Neural cell (in vitro differentiated cells): Measurements from ENCODE around the gene TMC7.

Experiments
- EP300 ChIP-seq: fragments of 450-650 bp; conservative IDR thresholded peaks from 2 replicates; pipeline ENCODE4 v1.6.1; 2014; ENCODE audit warnings: antibody characterized with exemption, mild to moderate bottlenecking, moderate library complexity; ENCODE audit not compliant: poor library complexity, severe bottlenecking
- EZH2 ChIP-seq: fragments of 200-600, 300-800 bp; shearing (Covaris generic), sonication (generic); IDR thresholded peaks from 2 replicates; pipeline ENCODE4 v1.6.1; 2014; ENCODE audit warnings: antibody characterized with exemption, low read length, borderline replicate concordance, mild to moderate bottlenecking; ENCODE audit not compliant: insufficient read depth, poor library complexity, severe bottlenecking
- MXI1 ChIP-seq: fragments of 450-650 bp; conservative IDR thresholded peaks from 2 replicates; pipeline ENCODE4 v1.6.1; 2014; ENCODE audit warnings: antibody characterized with exemption, mild to moderate bottlenecking; ENCODE audit not compliant: poor library complexity, severe bottlenecking
- POLR2AphosphoS5 ChIP-seq: IDR thresholded peaks from 2 replicates; pipeline ENCODE4 v1.6.1; 2012
- RAD21 ChIP-seq: fragments of 450-650 bp; conservative IDR thresholded peaks from 2 replicates; pipeline ENCODE4 v1.6.1; 2014; ENCODE audit warnings: antibody characterized with exemption, mild to moderate bottlenecking, moderate library complexity
- TAF1 ChIP-seq: IDR thresholded peaks from 2 replicates; pipeline ENCODE4 v1.6.1; 2012; ENCODE audit warnings: low read depth
- TF ChIP-seq, protein P1 (sequence below): IDR thresholded peaks from 2 replicates; pipeline ENCODE4 v1.6.1; 2012; ENCODE audit warnings: borderline replicate concordance
- TF ChIP-seq, protein P2 (sequence below): fragments of 450-650 bp; IDR thresholded peaks from 2 replicates; pipeline ENCODE4 v1.5.1; 2014; ENCODE audit warnings: antibody characterized with exemption, mild to moderate bottlenecking, moderate library complexity; ENCODE audit not compliant: poor library complexity, severe bottlenecking

DNA sequence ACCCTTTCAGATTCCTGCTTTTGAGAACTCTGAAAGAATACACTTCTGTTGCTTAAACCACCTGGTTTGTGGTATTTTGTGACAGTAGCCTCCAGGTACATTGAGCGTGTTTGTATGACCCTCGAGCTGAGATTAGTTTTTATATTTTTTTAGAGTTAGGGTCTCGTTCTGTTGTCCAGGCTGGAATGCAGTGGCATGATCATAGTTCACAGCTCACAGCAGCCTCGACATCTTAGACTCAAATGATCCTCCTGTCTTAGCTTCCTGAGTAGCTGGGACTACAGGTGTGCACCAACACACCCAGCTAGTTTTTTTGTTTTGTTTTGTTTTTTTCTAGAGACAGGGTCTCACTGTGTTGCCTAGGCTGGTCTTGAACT lies 125.5 kb downstream of the TMC7 start:
- TF ChIP-seq MXI1 (no peak), EZH2 (no peak), TAF1 (no peak), EP300 (no peak), POLR2AphosphoS5 (no peak), RAD21 (no peak)
- TF ChIP-seq, protein P1, sequence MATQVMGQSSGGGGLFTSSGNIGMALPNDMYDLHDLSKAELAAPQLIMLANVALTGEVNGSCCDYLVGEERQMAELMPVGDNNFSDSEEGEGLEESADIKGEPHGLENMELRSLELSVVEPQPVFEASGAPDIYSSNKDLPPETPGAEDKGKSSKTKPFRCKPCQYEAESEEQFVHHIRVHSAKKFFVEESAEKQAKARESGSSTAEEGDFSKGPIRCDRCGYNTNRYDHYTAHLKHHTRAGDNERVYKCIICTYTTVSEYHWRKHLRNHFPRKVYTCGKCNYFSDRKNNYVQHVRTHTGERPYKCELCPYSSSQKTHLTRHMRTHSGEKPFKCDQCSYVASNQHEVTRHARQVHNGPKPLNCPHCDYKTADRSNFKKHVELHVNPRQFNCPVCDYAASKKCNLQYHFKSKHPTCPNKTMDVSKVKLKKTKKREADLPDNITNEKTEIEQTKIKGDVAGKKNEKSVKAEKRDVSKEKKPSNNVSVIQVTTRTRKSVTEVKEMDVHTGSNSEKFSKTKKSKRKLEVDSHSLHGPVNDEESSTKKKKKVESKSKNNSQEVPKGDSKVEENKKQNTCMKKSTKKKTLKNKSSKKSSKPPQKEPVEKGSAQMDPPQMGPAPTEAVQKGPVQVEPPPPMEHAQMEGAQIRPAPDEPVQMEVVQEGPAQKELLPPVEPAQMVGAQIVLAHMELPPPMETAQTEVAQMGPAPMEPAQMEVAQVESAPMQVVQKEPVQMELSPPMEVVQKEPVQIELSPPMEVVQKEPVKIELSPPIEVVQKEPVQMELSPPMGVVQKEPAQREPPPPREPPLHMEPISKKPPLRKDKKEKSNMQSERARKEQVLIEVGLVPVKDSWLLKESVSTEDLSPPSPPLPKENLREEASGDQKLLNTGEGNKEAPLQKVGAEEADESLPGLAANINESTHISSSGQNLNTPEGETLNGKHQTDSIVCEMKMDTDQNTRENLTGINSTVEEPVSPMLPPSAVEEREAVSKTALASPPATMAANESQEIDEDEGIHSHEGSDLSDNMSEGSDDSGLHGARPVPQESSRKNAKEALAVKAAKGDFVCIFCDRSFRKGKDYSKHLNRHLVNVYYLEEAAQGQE, result no peak
- TF ChIP-seq, protein P2, sequence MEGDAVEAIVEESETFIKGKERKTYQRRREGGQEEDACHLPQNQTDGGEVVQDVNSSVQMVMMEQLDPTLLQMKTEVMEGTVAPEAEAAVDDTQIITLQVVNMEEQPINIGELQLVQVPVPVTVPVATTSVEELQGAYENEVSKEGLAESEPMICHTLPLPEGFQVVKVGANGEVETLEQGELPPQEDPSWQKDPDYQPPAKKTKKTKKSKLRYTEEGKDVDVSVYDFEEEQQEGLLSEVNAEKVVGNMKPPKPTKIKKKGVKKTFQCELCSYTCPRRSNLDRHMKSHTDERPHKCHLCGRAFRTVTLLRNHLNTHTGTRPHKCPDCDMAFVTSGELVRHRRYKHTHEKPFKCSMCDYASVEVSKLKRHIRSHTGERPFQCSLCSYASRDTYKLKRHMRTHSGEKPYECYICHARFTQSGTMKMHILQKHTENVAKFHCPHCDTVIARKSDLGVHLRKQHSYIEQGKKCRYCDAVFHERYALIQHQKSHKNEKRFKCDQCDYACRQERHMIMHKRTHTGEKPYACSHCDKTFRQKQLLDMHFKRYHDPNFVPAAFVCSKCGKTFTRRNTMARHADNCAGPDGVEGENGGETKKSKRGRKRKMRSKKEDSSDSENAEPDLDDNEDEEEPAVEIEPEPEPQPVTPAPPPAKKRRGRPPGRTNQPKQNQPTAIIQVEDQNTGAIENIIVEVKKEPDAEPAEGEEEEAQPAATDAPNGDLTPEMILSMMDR, result no peak
